Loucy (cell line): ENCODE results near the gene SCN8A.

Experiments used
- H2AFZ ChIP-seq: fragments of 200-600 bp; sonication (generic); 2 replicates; pipeline ENCODE4 v1.6.0; 2016; ENCODE audit warnings: antibody characterized with exemption, mild to moderate bottlenecking, low read length, moderate library complexity
- H3F3A ChIP-seq: fragments of 200-600 bp; 2 replicates; pipeline ENCODE4 v1.6.0; 2016; ENCODE audit warnings: antibody characterized with exemption, low read depth, mild to moderate bottlenecking
- H3K27me3 ChIP-seq: fragments of 200-600 bp; sonication (generic); 2 replicates; pipeline ENCODE4 v1.6.1; 2014; ENCODE audit warnings: low read length, mild to moderate bottlenecking; ENCODE audit not compliant: insufficient read depth, poor library complexity, severe bottlenecking
- H3K36me3 ChIP-seq: fragments of 200-600 bp; sonication (generic); 2 replicates; pipeline ENCODE4 v1.6.1; 2016; ENCODE audit warnings: low read length; ENCODE audit not compliant: insufficient read depth
- H3K4me1 ChIP-seq: fragments of 200-600 bp; sonication (generic); 2 replicates; pipeline ENCODE4 v1.5.1; 2014; ENCODE audit warnings: low read length, mild to moderate bottlenecking; ENCODE audit not compliant: insufficient read depth, poor library complexity, severe bottlenecking
- H3K4me2 ChIP-seq: fragments of 200-600 bp; sonication (generic); 2 replicates; pipeline ENCODE4 v1.6.0; 2014; ENCODE audit warnings: antibody characterized with exemption, low read length, low read depth, mild to moderate bottlenecking; ENCODE audit not compliant: poor library complexity, severe bottlenecking
- H3K4me3 ChIP-seq: fragments of 200-600 bp; sonication (generic); 2 replicates; pipeline ENCODE4 v1.5.1; 2014; ENCODE audit warnings: low read length, mild to moderate bottlenecking, mixed read lengths; ENCODE audit not compliant: poor library complexity, severe bottlenecking
- H3K79me2 ChIP-seq: fragments of 200-600 bp; sonication (generic); 2 replicates; pipeline ENCODE4 v1.6.1; 2014; ENCODE audit warnings: low read length; ENCODE audit not compliant: insufficient read depth
- H3K9ac ChIP-seq: fragments of 200-600 bp; sonication (generic); 2 replicates; pipeline ENCODE4 v1.6.0; 2014; ENCODE audit warnings: mild to moderate bottlenecking, low read depth, low read length, moderate library complexity; ENCODE audit not compliant: poor library complexity, severe bottlenecking
- H3K9me2 ChIP-seq: fragments of 200-600 bp; sonication (generic); replicated peaks from 2 replicates; pipeline ENCODE4 v1.6.1; 2016; ENCODE audit warnings: low read depth, low read length, mixed read lengths
- H3K9me3 ChIP-seq: fragments of 200-600 bp; sonication (generic); 2 replicates; pipeline ENCODE4 v1.6.1; 2014; ENCODE audit warnings: mild to moderate bottlenecking, antibody characterized with exemption, low read length, low read depth; ENCODE audit not compliant: insufficient read depth
- H4K20me1 ChIP-seq: fragments of 200-600 bp; sonication (generic); 2 replicates; pipeline ENCODE4 v1.6.0; 2014; ENCODE audit warnings: antibody characterized with exemption, low read length, mild to moderate bottlenecking; ENCODE audit not compliant: insufficient read depth, poor library complexity, severe bottlenecking
- EZH2phosphoT487 ChIP-seq: fragments of 200-600 bp; IDR thresholded peaks from 2 replicates; pipeline ENCODE4 v1.6.1; 2018; ENCODE audit warnings: antibody characterized with exemption, mild to moderate bottlenecking, moderate library complexity, borderline replicate concordance
- TF ChIP-seq, protein P1 (sequence below): fragments of 200-600 bp; sonication (generic); conservative IDR thresholded peaks from 2 replicates; pipeline ENCODE4 v1.5.1; 2014; ENCODE audit warnings: mild to moderate bottlenecking, antibody characterized with exemption, low read length

SCN8A gene

DNA sequence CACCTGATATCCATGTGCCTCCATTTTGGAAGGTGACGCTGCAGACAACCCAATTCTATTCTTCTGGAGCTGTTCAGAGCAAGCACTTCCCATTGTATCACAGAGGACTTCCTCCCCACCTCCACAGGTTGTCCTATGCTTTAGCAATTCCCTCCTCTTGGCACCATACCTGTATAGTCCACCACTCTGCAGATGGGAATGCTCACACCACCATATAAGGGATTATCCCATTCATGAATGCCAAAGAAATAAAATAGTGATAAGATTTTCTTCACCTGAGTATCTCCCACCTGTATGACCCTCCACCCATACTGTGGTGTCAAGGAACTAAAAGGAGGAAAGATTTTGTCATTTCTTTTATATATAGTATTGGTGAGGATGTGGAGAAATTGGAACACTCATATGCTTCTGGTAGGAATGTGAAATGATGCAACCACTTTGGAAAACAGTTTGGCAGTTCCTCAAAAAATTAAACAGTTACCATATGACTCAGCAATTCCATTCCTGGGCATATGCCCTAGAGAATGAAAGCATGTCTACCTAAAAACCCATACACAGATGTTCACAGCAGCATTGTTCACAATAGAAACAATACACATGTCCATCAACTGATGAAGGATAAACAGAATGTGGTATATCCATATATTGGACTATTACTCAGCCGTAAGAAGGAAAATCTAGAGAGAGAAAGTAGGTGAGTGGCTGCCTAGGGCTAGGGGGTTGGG lies 182.3 kb downstream of the SCN8A start:
- no peaks in the 10 kb centered on the region for H3K9me3 ChIP-seq
- H3K4me3 ChIP-seq: no peak overlapping the region
- no peaks in the 10 kb centered on the region for H3F3A ChIP-seq
- no peaks in the 10 kb centered on the region for H3K36me3 ChIP-seq
- H3K27me3 ChIP-seq: no peaks in the 10 kb centered on the region
- no peak overlapping the region for H2AFZ ChIP-seq
- H3K4me1 ChIP-seq: no peaks in the 10 kb centered on the region
- TF ChIP-seq, protein P1, sequence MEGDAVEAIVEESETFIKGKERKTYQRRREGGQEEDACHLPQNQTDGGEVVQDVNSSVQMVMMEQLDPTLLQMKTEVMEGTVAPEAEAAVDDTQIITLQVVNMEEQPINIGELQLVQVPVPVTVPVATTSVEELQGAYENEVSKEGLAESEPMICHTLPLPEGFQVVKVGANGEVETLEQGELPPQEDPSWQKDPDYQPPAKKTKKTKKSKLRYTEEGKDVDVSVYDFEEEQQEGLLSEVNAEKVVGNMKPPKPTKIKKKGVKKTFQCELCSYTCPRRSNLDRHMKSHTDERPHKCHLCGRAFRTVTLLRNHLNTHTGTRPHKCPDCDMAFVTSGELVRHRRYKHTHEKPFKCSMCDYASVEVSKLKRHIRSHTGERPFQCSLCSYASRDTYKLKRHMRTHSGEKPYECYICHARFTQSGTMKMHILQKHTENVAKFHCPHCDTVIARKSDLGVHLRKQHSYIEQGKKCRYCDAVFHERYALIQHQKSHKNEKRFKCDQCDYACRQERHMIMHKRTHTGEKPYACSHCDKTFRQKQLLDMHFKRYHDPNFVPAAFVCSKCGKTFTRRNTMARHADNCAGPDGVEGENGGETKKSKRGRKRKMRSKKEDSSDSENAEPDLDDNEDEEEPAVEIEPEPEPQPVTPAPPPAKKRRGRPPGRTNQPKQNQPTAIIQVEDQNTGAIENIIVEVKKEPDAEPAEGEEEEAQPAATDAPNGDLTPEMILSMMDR: no peak
- no peak for TF ChIP-seq EZH2phosphoT487
- H4K20me1 ChIP-seq: no peaks in the 10 kb centered on the region
- no peaks in the 10 kb centered on the region for H3K79me2 ChIP-seq
- H3K9me2 ChIP-seq: no peaks in the 10 kb centered on the region
- no peak overlapping the region for H3K4me2 ChIP-seq
- no peak overlapping the region for H3K9ac ChIP-seq

DNA sequence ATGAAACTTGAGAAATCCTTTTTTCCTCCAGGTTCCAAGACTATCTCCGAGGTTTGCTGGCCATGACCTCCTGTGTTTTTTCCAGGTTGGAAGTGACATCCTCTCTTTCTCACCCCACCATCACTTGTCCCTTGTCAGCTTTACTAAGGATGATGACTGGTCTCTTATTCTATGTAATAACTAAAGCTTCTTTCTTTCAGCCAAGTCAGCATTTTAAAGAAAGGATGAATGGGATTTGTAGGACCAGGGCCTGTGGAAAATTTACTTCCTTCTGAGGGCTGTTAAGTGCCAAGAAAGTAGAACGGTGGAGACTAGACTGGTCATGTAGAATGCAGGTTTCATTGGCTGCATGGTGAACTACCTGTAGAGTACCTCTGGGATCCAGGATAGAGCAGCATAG lies 183.9 kb downstream of the SCN8A start:
- Histone ChIP-seq H3K36me3 (no peaks in the 10 kb centered on the region), H3K4me2 (no peak overlapping the region), H2AFZ (no peak overlapping the region), H3K79me2 (no peaks in the 10 kb centered on the region), H3F3A (no peaks in the 10 kb centered on the region), H3K27me3 (no peaks in the 10 kb centered on the region), H4K20me1 (no peaks in the 10 kb centered on the region), H3K9me3 (no peaks in the 10 kb centered on the region), H3K9me2 (no peaks in the 10 kb centered on the region), H3K4me1 (peaks cover 3% of the 10 kb centered on the region), H3K9ac (no peak overlapping the region), H3K4me3 (no peak overlapping the region)
- TF ChIP-seq, protein P1: no peak
- TF ChIP-seq EZH2phosphoT487: no peak

DNA sequence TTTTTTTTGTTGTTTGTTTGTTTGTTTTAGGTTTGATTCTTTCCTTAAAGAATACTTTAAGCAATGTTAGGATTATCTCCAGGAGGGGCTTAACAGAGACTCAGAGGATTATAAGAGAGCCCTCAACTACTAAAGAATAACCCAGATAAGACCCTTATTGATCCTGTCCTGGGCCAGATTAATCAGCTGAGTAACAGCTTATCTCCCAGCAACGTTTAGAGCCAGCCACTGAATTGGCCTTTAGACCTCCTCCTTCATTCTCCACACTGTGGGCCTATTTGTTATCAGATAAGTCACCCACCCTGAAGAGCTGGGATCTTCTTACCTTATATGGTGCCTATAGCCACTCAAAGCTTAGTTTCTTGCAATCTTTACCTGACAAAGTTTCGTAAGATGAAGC lies 186.4 kb downstream of the SCN8A start:
- Histone ChIP-seq H3F3A (no peaks in the 10 kb centered on the region), H3K4me2 (no peak overlapping the region), H3K9ac (no peak overlapping the region), H3K36me3 (no peaks in the 10 kb centered on the region), H3K79me2 (no peaks in the 10 kb centered on the region), H3K4me3 (no peak overlapping the region), H3K27me3 (no peaks in the 10 kb centered on the region), H4K20me1 (no peaks in the 10 kb centered on the region), H3K9me2 (no peaks in the 10 kb centered on the region), H3K4me1 (peaks cover 17% of the 10 kb centered on the region), H3K9me3 (no peaks in the 10 kb centered on the region), H2AFZ (no peak overlapping the region)
- TF ChIP-seq EZH2phosphoT487: no peak
- TF ChIP-seq, protein P1: no peak
